Lung microvascular endothelial cell (primary cell): Measurements from ENCODE around the gene PHF24. TPM values are rescaled to one million over a fixed set of nuclear protein-coding genes. Genes with fewer than 3 reads are reported as not detected.
A peak's percentile ranks its signal among the peaks of the same experiment; 100 is the strongest.
"Not testable (repeated sequence)": the region's sequence is repeated elsewhere in the genome, so short reads cannot be mapped to it uniquely, and the experiment has no call there.

ENCODE experiments used
- DNase-seq, 2 donors: peaks; one replicate each; pipeline versions ENCODE4 v3.0.0 to v3.0.0-alpha.2; 2010; ENCODE audit warnings: low read depth in 2 of 2
- total RNA-seq: library from RNA; depleted of rRNA; stranded (reverse); fragments of >200 nt; gene quantifications from 2 replicates; pipeline ENCODE4 v1.2.1, GENCODE V29; 2014

Gene PHF24
- total RNA-seq, 1 donor from 2014 or later: not detected

DNA sequence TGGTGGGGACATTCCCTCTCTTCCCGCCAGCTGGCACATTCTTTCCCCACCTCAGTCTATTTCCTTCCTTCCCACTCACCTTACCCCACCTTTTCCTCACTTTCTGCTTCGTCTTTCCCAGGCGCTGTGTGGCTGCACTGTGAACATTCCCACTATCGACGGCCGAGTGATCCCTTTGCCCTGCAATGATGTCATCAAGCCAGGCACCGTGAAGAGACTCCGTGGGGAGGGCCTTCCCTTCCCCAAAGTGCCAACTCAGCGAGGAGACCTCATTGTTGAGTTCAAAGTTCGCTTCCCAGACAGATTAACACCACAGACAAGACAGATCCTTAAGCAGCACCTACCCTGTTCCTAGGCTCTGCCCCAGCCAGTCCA lies 38.8 kb downstream of the PHF24 start:
- no peak for DNase-seq

DNA sequence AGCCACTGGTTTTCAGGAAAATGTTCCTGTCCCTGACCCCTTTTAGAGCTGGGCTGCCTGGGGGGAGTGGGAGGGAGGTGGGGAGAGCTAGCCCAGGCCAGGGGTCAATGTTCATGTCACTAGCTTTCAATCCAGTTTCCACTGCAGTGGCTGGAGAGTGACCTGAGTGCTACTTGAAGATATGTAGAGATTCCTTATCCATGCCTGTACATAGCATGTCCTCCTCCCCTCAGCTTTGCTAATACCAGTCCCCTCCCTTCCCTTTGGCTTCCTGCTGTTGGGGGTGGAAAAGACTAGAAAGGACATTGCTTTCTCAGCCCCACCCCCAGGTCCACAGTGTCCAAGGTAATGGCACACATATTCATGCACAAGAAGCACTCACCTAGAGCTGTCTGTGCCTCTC lies 39.3 kb downstream of the PHF24 start:
- no peak for DNase-seq

DNA sequence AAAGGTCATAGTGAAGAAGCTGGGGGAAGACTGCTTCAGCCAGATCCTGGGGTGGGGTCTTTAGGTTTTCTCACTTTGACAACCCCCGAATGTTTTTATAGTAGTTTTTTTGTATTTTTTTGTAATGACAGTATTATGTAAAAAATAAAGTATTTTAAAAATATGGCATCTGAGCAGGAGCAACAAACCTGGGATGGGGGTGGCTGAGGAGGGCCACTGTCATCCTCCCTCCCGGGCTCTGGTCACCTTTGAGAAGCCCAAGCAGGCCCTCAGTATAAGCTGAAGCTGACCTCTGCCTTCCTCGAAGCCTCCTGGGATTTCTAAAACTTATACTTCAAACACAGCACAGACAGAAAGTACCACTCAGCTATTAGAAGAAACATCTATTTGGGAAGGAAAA lies 40.2 kb downstream of the PHF24 start:
- DNase-seq: no peak

DNA sequence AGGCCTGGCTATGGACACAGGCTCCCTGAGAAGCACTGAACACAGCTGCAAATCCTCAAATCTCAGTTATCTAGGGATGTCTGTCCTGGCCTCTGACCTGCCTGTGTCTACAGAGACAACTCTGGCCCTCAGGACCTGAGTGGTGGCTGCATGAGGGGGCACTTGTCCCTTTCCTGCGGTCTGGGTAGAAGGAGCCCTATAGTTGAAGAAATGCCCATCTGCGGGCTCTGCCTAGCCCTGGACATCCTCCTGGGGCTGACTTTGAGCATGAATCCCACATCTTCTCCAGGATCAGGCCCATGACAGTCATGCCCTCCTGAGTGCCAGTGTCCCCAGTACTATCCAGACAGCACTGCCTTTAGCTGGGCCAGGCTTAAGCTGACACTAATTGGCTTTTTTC lies 41.5 kb downstream of the PHF24 start:
- DNase-seq: no peak

DNA sequence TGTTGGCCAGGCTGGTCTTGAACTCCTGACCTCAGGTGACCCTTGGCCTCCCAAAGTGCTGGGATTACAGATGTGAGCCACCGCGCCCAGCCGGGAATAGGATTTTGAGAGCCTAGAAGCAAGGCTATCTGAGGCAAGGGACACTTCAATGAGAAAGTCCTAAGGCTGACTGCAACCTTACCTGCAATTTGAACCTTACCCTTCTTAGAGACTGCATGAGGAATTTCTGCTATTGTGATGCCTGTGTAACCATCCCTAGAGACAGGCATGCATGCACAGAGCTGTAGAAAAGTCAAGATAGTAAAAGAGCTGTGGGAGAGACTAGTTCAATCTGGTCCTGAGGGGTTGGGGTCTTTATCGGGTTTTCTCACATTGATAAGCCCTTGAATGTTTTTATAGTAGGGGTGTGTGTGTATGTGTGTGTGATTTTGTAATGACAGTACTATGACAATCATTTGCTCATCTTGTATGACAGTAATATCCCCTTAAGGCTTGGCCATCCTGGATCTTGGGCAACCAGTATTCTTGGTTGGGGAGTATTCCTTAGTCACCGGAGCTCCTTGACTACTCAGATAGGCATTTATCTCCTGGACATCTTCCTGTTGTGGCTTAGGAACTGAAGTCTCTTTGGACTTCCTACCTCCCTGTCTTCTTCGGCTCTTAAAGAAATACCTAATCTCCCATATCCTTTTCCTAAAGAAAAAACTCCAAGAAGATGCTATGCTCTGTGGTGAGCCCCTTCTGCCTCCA lies 42.6 kb downstream of the PHF24 start:
- DNase-seq: no peak

DNA sequence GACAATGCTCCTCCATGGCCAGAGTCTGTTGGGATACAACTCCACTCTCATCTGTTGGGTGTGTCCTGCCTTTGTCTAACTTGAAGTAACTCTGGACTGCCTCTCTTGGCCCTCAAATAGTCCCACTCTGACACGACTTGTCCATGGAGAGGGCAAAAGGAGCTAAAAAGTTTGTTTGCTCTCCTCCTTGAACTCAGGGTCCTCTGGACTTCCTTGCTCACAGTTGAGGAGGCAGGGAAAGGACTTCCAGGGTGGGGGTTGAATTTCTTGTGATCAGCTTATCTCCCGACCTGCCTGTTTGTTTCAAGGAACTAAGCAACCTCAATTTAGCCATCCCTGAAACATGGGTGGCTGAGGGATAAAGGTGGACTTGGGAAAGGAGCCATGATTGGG lies 43.2 kb downstream of the PHF24 start:
- no peak for DNase-seq

DNA sequence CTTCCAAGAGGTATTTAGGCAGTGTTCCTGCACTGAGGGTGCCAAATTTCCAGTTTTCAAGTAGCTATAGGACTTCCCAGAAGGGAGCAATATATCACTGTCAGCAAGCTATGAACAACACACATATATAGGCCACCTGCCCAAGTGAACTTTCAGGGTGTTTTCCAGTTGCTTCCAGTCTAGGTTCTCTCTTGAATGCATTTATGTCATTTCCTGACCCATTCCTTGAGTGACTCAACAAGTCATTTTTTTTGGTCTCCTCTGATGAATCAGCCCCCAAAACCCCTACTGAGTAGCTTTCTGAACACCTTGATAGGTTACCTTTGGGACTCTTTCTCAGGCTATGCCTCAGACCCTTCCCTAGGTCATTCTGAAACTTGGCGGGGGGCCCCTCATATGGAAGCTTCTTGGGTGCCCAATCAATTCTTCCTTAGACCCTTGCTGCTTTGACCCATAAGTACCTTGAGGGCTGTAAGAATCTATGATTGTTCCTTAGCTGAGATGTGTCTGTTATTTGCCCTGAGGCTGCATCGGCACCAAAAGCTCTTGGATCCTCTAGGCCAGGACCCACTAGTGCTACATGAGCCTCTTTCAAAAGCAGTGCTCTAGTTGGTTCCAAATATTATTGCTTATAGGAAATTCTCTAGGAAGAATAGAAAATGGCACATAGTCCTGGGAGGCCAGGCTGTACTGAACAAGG lies 43.9 kb downstream of the PHF24 start:
- peak in 1 of 2 donors; percentile 87 for DNase-seq

DNA sequence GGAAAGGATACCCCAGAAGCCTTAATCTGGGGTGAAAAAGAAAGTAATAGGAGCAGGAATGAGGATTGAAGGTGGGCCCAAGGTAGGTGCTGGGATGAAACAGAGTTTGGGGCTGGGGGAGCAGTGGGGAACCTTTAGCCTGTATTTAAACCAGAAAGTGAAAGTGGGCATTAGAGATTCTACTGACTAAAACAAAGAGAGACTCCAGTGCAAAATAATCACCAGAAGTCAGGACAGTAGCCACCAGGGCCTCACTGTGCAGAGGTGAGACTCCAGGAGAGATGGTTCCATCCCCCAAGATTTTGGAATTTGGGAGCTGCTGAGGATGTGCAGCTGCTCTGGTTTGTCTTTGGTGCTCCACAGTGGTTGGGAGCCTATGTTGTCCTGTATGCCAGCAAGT lies 44.5 kb downstream of the PHF24 start:
- no peak for DNase-seq

DNA sequence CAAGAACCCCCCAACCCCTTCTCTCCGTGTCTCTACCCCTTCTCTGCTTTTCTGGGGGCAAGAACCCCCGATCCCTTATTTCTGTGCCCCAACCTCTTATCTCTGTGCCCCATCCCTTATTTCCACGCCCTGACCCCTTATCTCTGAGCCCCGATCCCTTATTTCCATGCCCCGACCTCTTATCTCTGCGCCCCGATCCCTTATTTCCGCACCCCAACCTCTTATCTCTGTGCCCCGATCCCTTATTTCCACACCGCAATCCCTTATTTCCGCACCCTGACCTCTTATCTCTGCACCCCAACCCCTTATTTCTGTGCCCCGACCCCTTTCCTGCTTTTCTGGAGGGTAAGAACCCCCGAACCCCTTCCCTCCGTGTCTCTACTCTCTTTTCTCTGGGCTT lies 46.2 kb downstream of the PHF24 start:
- not testable (repeated sequence) for DNase-seq

DNA sequence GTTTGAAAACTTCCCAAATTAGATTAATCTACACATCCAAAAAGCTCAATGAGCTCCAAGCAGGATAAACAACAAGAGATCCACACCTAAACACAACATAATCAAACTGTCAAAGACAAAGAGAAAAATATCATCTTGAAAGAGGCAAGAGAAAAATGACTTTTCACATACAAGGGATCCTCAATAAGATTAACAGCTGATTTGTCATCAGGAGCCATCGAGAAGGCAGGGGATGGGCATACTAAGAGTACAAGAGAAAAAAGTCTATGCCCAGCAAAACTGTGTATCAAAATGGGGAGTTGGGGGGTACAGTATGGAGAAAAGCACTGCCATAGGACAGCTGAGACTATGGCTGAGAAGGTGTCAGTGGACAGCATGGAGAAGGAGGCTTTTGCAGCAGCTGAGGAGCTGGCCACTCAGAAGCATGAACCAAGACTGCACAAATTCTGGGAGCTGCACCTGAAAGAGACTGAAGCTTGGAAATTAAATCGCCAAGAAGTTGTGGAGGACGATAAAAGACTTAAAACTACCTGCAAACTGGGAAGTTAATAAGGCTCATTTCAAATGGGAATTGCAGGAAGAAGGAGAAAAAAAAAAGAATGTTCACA lies 52.4 kb downstream of the PHF24 start:
- no peak for DNase-seq

DNA sequence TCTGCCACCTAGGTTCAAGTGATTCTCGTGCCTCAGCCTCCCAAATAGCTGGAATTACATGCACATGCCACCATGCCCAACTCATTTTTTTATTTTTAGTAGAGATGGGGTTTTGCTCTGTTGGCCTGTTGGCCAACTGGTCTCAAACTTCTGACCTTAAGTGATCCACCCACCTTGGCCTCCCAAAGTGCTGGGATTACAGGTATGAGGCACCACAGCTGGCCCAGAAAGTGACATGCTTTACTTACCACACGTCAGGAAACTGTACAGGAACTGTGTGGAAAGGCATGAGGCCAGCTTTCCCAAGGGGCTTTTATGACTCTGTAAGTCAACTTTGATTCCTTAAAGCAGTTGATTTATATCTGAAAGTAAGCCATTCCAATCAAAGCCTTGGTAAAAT lies 56.4 kb downstream of the PHF24 start:
- DNase-seq: no peak

DNA sequence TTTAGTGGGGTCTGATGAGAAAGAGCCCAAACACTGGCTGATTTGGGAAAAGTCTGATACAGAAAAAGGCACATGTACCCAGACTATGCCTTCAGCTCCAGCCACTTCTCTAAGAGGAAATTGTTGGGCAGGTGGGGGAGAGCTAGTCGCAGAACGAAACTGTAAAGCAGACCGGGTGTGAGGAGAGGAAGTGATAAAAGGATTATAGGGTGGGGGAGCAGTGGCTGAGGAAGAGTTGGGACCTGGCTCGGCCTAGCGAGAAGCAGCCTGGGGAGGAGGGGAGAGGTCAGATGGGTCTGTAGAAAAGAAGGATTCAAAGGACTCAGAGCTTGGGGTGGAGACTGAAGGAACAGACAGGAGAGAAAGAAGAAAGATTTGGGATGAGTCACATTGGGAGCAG lies 65.4 kb downstream of the PHF24 start:
- DNase-seq: not testable (repeated sequence)

DNA sequence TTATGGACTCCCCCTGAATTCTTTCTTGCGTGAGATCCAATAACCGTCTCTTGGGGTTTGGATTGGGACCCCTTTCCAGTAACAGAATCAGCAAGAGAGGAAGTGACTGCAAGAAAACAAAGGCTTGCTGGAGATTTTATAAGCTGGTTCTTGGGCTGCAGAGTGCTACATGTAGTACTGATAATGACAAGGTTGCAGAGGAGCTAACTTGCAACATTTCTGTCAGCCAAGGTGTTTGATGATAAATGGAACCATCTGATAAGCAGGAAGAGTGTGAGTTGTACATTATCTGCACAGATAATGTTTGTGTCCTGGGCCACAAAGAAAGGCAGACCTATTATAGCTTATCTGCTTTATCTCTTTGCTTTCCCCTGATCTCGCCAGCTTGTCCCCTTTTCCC lies 68.6 kb downstream of the PHF24 start:
- DNase-seq: no peak

DNA sequence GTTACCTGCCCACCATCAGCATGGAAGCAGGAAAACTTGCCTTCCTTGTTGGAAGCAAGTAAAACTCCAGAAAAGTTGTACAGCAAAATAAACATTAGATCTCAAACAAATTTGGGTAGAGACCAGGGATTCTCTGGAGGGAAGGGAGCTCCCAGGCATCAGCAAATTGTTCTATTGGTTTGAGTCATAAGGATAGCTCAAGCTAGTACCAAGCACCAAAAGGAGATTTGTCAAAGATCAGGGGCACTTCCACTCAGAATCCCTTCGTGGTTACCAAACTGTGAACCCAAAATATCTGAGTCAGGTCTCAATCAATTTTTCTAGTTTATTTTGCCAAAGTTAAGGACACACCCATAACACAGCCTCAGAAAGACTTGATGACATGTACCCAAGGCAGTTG lies 69.3 kb downstream of the PHF24 start:
- no peak for DNase-seq

DNA sequence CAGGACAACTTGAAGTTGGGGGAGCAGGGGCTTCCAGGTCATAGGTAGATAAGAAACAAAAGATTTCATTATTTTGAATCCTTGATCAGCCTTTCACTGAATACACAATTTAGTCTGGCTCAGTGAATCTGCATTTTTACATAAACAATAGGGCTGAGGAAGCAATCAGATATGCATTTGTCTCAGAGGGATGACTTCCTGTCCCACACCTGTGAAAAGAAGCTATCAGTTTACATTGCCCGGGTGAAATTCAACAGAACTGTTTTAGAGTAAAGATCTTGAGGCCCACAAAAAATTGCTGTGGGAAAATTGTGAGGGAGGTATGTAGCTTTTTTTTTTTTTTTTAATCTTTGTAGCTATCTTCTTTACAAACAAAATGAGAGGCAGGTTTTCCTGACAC lies 69.8 kb downstream of the PHF24 start:
- no peak for DNase-seq

DNA sequence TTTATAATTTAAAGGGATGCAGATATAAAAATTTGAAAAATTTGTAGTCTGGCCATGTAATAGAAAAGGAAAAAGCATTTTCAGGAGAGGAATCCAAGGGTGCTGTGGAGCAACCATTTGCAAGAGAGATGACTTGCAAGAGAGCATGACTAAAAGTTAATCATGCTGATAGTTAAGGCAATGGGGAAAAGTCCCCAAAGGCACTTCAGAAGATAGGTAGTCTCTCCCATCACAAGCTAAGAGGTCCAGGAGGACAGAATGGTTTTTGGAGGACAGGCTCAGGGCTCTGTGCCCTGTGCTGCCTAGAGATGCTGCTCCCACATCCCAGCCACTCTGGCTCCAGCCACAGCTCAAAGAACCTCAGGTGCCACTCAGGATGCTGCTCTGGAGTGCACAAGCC lies 70.3 kb downstream of the PHF24 start:
- DNase-seq: no peak

DNA sequence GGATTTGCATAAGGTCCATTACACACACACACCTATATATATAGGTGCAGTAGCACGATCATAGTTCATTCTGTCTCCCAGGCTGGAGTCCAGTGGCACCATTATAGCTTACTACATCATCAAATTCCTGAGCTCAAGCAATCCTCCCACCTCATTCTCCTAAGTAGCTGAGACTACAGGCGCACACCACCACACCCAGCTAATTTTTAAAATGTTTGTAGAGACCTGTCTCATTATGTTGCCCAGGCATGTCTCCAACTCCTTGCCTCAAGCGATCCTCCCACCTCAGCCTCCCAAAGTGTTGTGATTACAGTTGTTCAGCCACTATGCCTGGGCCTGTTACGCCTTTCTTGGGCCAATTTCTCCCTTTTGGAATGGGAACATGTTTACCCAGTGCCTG lies 71.2 kb downstream of the PHF24 start:
- DNase-seq: no peak

DNA sequence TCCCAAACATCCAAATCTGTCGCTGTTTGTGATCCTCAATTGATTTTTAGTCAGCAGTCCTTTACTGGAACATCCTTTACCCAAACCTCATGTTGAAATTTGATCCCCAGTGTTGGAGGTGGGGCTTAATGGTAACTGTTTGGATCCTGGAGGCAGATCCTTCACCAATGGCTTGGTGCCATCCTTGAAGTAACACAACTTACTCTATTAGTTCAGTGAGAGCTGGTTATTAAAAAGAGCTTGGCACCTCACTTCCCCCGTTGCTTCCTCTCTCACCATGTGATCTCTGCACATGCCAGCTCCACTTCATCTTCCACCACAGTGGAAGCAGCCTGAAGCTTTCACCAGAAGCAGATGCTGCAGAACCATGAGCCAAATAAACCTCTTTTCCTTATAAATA lies 71.8 kb downstream of the PHF24 start:
- DNase-seq: no peak

Other genes with a start within 250 kb of the PHF24 start
- gene CCL21, start 248.1 kb upstream of the PHF24 start, total RNA-seq: 0.44 and 1.4 TPM in 2 replicates
- gene DNAJB5, start 31.5 kb downstream of the PHF24 start, total RNA-seq: 2.4 and 3.1 TPM in 2 replicates
- gene VCP, start 114.3 kb downstream of the PHF24 start, total RNA-seq: 443 and 473 TPM in 2 replicates
- 9.7 and 13.3 TPM in 2 replicates for gene FANCG, start 121.7 kb downstream of the PHF24 start, total RNA-seq
- gene PIGO, start 138.3 kb downstream of the PHF24 start, total RNA-seq: 7.2 and 8.7 TPM in 2 replicates
- 153 and 167 TPM in 2 replicates for gene STOML2, start 144.8 kb downstream of the PHF24 start, total RNA-seq
- gene ATOSB, start 157.6 kb downstream of the PHF24 start, total RNA-seq: 5.6 and 7.4 TPM in 2 replicates
- 16.3 and 20.4 TPM in 2 replicates for gene UNC13B, start 203.7 kb downstream of the PHF24 start, total RNA-seq